ENCODE measurements around the gene ACSM3. TPM values are rescaled to one million over a fixed set of nuclear protein-coding genes. Genes with fewer than 3 reads are reported as not detected.
"Not testable (repeated sequence)": the region's sequence is repeated elsewhere in the genome, so short reads cannot be mapped to it uniquely, and the experiment has no call there.

Gene ACSM3
- total and polyA plus RNA-seq, 4 donors = 10.3 to 48.6 (median 27.3) TPM

DNA sequence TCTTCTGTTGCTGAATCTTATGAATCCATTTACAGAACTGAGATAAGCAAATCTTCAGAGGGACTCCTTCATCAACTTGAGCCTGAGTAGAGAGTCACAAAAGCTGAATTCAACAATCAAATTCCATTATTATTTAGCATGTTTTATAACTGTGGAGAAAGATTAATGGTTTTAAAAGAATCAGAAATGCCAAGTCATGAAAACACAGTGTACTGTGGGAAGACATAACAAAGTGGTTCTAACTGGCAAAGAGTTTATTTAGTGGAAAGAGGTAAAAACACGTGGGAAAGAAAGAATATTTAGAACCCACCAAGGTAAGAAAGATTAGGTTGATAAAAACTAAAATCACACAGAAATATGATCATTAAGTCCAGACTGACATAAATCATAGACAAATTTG lies 37.5 kb downstream of the ACSM3 start:
- ATAC-seq (ENCODE audit: insufficient read depth, low FRiP score) = no peak
- 27 to 63% methylated on average over 1 of the region's 1 CpG for WGBS, 2 donors

GRCh38 chr16:20803192-20803560 lies 39.4 kb downstream of the ACSM3 start:
- ATAC-seq (ENCODE audit: insufficient read depth, low FRiP score) = no peak
- Histone ChIP-seq H3K36me3 (ENCODE audit: control insufficient read depth in 4 of 4, insufficient read depth in 4 of 4, low read length in 4 of 4) (peaks cover 0 to 6% (median 0%) of the 10 kb centered on the region in 4 donors), H3K27ac (ENCODE audit: low read depth in 1 of 2, low read length in 1 of 2) (no peak overlapping the region), H3K27me3 (ENCODE audit: control insufficient read depth in 3 of 3, insufficient read depth in 3 of 3, low read length in 2 of 3) (no peaks in the 10 kb centered on the region), H3K4me1 (ENCODE audit: control insufficient read depth in 5 of 5, insufficient read depth in 5 of 5, low read length in 5 of 5) (peaks cover 0 to 8% (median 3%) of the 10 kb centered on the region in 5 donors), H3K9ac (ENCODE audit: insufficient read depth in 1 of 2, low read length in 2 of 2) (no peak overlapping the region), H3K9me3 (ENCODE audit: control insufficient read depth in 4 of 4, insufficient read depth in 3 of 4, low read length in 3 of 4) (no peaks in the 10 kb centered on the region), H3K4me3 (no peak overlapping the region)
- 87 to 91% methylated on average over 2 of the region's 2 CpGs for WGBS, 2 donors
- DNase-seq = no peak
- TF ChIP-seq CTCF (IDR thresholded peaks at IDR 0.05; ENCODE audit: control extremely low read depth, extremely low read depth) = no peak

More for the DNA sequence above, 37.5 kb downstream of the ACSM3 start:
- TF ChIP-seq CTCF (IDR thresholded peaks at IDR 0.05; ENCODE audit: control extremely low read depth, extremely low read depth) = no peak
- Histone ChIP-seq H3K27ac (ENCODE audit: low read depth in 1 of 2, low read length in 1 of 2) (no peak overlapping the region), H3K9me3 (ENCODE audit: control insufficient read depth in 4 of 4, insufficient read depth in 3 of 4, low read length in 3 of 4) (no peaks in the 10 kb centered on the region), H3K36me3 (ENCODE audit: control insufficient read depth in 4 of 4, insufficient read depth in 4 of 4, low read length in 4 of 4) (peaks cover 0 to 11% (median 3%) of the 10 kb centered on the region in 4 donors), H3K4me3 (no peak overlapping the region), H3K4me1 (ENCODE audit: control insufficient read depth in 5 of 5, insufficient read depth in 5 of 5, low read length in 5 of 5) (peaks cover 0 to 4% (median 0%) of the 10 kb centered on the region in 5 donors), H3K9ac (ENCODE audit: insufficient read depth in 1 of 2, low read length in 2 of 2) (no peak overlapping the region), H3K27me3 (ENCODE audit: control insufficient read depth in 3 of 3, insufficient read depth in 3 of 3, low read length in 2 of 3) (no peaks in the 10 kb centered on the region)
- no peak for DNase-seq

GRCh38 chr16:20803561-20804214 lies 39.9 kb downstream of the ACSM3 start:
- Histone ChIP-seq H3K36me3 (ENCODE audit: control insufficient read depth in 4 of 4, insufficient read depth in 4 of 4, low read length in 4 of 4) (peaks cover 0 to 1% (median 0%) of the 10 kb centered on the region in 4 donors), H3K27me3 (ENCODE audit: control insufficient read depth in 3 of 3, insufficient read depth in 3 of 3, low read length in 2 of 3) (no peaks in the 10 kb centered on the region), H3K27ac (ENCODE audit: low read depth in 1 of 2, low read length in 1 of 2) (no peak overlapping the region), H3K9me3 (ENCODE audit: control insufficient read depth in 4 of 4, insufficient read depth in 3 of 4, low read length in 3 of 4) (no peaks in the 10 kb centered on the region), H3K4me3 (no peak overlapping the region), H3K9ac (ENCODE audit: insufficient read depth in 1 of 2, low read length in 2 of 2) (no peak overlapping the region), H3K4me1 (ENCODE audit: control insufficient read depth in 5 of 5, insufficient read depth in 5 of 5, low read length in 5 of 5) (peaks cover 0 to 8% (median 3%) of the 10 kb centered on the region in 5 donors)
- DNase-seq = no peak
- 94 to 96% methylated on average over 7 of the region's 7 CpGs for WGBS, 2 donors
- no peak for ATAC-seq (ENCODE audit: insufficient read depth, low FRiP score)
- no peak for TF ChIP-seq CTCF (IDR thresholded peaks at IDR 0.05; ENCODE audit: control extremely low read depth, extremely low read depth)

GRCh38 chr16:20805684-20806167 lies 41.9 kb downstream of the ACSM3 start:
- H3K4me1 ChIP-seq (ENCODE audit: control insufficient read depth in 5 of 5, insufficient read depth in 5 of 5, low read length in 5 of 5); H3K9me3 ChIP-seq (ENCODE audit: control insufficient read depth in 4 of 4, insufficient read depth in 3 of 4, low read length in 3 of 4); H3K36me3 ChIP-seq (ENCODE audit: control insufficient read depth in 4 of 4, insufficient read depth in 4 of 4, low read length in 4 of 4); H3K27me3 ChIP-seq (ENCODE audit: control insufficient read depth in 3 of 3, insufficient read depth in 3 of 3, low read length in 2 of 3); ATAC-seq (ENCODE audit: insufficient read depth, low FRiP score): not testable (repeated sequence)
- peak in 1 of 3 donors; percentile 15 for DNase-seq
- Histone ChIP-seq H3K4me3 (peak overlapping the region; percentile 94), H3K27ac (ENCODE audit: low read depth in 1 of 2, low read length in 1 of 2) (peak overlapping the region; percentile 89 to 92), H3K9ac (ENCODE audit: insufficient read depth in 1 of 2, low read length in 2 of 2) (peak overlapping the region; percentile 25 to 87)
- WGBS, 2 donors = 4 to 9% methylated on average over 12 of the region's 12 CpGs
